Ectodermal cell (in vitro differentiated cells): Measurements from ENCODE around the gene OR7G3.

ENCODE experiments used
- H3K27ac ChIP-seq: 2 replicates; pipeline ENCODE4 v1.7.0; 2013; ENCODE audit warnings: mild to moderate bottlenecking, low read depth, low read length; ENCODE audit not compliant: insufficient read depth, poor library complexity, severe bottlenecking
- H3K27me3 ChIP-seq: 2 replicates; pipeline ENCODE4 v1.7.0; 2013; ENCODE audit warnings: mild to moderate bottlenecking, low read length; ENCODE audit not compliant: insufficient read depth, control insufficient read depth, poor library complexity, severe bottlenecking
- H3K36me3 ChIP-seq: one replicate; pipeline ENCODE4 v1.7.0; 2013; ENCODE audit warnings: low read length; ENCODE audit not compliant: control insufficient read depth, insufficient read depth
- H3K4me1 ChIP-seq: one replicate; pipeline ENCODE4 v1.7.0; 2013; ENCODE audit warnings: low read length; ENCODE audit not compliant: control insufficient read depth, insufficient read depth
- H3K4me3 ChIP-seq: 2 replicates; pipeline ENCODE4 v1.7.0; 2013; ENCODE audit warnings: low read depth, low read length, control low read depth; ENCODE audit not compliant: insufficient read depth
- H3K9me3 ChIP-seq: 2 replicates; pipeline ENCODE4 v1.7.0; 2013; ENCODE audit warnings: mild to moderate bottlenecking, low read length, moderate library complexity; ENCODE audit not compliant: control insufficient read depth
- WGBS, 2 experiments: methylation state at CpG; one replicate each; pipeline ENCODE4 v1.1.7; 2013; ENCODE audit warnings: missing lambda C conversion rate in 2 of 2; 5-methylcytosine and 5-hydroxymethylcytosine counted together

OR7G3 gene

DNA sequence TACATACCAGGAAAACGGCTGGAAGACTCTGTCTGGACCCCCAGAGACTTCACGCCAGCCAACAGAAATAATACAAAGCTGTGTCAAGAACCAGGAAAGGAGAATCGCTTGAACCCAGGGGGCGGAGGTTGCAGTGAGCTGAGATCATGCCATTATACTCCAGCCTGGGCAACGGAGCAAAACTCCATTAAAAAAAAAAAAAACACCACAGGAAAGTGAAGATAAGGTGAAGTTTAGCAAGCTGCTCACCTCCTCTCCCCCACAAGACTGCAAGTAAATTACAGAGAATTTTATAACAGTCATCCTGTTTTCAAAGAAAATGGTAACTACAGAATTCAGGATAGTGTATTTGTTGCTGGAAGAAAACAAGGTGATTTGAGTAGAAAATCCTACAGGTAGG is 10.2 kb downstream of the OR7G3 start:
- Histone ChIP-seq H3K27ac (no peak overlapping the region), H3K9me3 (peaks cover under 1% of the 10 kb centered on the region), H3K27me3 (no peaks in the 10 kb centered on the region), H3K4me1 (no peaks in the 10 kb centered on the region), H3K4me3 (no peak overlapping the region), H3K36me3 (no peaks in the 10 kb centered on the region)
- WGBS, 2 experiments: 67 to 75% methylated on average over 4 to 5 of the region's 5 CpGs

DNA sequence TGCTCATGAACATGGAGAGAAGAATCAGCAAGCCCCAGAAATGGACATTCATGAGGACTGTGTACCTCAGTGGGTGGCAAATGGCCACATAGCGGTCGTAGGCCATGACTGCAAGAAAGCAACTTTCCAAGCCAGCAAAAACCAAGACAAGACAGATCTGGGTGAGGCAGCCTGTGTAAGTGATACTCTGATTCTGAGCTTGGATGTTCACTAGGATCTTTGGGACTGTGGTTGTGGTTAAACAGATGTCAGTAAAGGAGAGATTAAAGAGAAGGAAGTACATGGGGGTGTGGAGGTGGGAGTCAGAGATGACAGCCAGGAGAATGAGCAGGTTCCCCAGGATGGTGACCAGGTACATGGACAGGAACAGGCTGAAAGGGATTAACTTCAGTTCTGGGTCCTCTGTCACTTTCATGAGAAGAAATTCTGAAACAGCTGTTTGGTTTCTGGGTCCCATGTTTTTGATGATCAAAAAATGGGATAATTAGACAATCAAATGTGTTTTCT is 11.4 kb downstream of the OR7G3 start, which contains the start of gene OR7G1:
Gene OR7G1 (minus strand): TSS at position 457 of the 507 bp plus-strand sequence. CDS start 0 bp downstream, at position 457.
- no peaks in the 10 kb centered on the region for H3K4me1 ChIP-seq
- no peaks in the 10 kb centered on the region for H3K27me3 ChIP-seq
- no peak within 1 kb of the TSS for H3K27ac ChIP-seq
- no peaks in the 10 kb centered on the region for H3K36me3 ChIP-seq
- 82 to 84% methylated on average over 2 of the region's 2 CpGs for WGBS, 2 experiments
- peaks cover 2% of the 10 kb centered on the region for H3K9me3 ChIP-seq
- H3K4me3 ChIP-seq: no peak within 1 kb of the TSS

DNA sequence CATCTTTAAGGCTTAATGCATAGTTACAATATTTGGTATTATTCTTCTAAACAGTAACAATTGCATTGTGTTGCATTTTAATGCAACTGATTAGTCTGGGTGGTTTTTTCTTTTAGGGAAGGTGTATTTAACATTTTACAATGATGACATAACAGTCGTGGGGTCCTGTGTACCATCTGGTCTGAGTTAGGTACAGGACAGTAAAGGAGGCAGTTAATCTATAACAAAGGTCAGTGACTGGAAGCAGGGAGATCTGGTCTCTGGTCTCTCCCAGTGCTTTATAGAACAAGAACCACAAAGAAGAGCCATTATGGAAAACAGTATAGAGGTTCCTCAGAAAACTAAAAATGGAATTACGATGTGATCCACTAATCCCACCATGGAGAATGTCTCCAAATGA is 16.8 kb downstream of the OR7G3 start:
- Histone ChIP-seq H3K9me3 (peaks cover 2% of the 10 kb centered on the region), H3K27ac (no peak overlapping the region), H3K4me1 (no peaks in the 10 kb centered on the region), H3K4me3 (no peak overlapping the region), H3K27me3 (no peaks in the 10 kb centered on the region), H3K36me3 (no peaks in the 10 kb centered on the region)
- 62 to 64% methylated on average over 2 of the region's 2 CpGs for WGBS, 2 experiments

DNA sequence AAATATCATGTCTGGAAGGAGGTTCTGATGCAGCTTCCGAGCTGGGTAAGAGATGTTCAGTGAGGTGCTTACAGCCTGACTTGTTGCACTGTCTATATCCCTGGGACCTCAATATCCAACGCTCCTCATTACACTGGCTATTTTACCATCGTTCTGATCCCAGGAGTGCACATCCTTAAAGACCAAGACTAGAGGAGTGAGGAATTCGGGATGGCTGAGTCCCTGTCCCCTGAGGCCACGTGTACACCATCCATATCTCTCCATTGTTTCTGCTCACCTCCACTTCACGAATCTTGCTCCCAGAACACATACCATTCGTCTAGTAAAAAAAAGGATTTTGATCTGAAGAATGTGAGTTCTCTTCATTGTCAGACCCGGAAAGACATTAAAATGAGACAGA is 19.4 kb downstream of the OR7G3 start, which contains the start of gene OR7G2:
Gene OR7G2 (minus strand): TSS at position 101 of the 400 bp plus-strand sequence. CDS start 4,232 bp downstream, outside the sequence.
- H3K4me3 ChIP-seq: no peak within 1 kb of the TSS
- H3K27ac ChIP-seq: no peak within 1 kb of the TSS
- peaks cover 2% of the 10 kb centered on the region for H3K9me3 ChIP-seq
- H3K36me3 ChIP-seq: no peaks in the 10 kb centered on the region
- no peaks in the 10 kb centered on the region for H3K27me3 ChIP-seq
- no peaks in the 10 kb centered on the region for H3K4me1 ChIP-seq
- WGBS, 2 experiments: 65 to 73% methylated on average over 8 of the region's 8 CpGs

DNA sequence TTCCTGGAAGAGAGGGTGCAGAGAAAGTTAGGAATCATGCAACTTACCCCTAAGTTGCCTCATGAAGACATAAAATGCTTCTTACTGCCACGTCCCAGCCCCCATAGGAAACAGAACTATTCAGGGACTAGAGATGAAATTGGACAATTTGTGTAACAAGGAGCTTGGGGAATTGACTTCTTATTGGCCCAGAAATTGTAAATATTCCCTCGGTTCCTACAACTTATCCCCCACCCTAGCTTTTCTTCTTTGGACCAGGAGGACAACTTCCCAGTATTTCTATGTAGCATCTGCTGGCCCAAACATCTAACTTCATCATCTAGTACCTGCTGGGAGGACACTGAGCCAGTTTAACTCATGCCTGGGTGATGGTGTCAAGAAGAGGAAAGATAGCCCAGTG is 40.0 kb downstream of the OR7G3 start, which contains the start of gene OR1M1:
Gene OR1M1 (plus strand): TSS at position 301 of the 400 bp plus-strand sequence. CDS start 6,184 bp downstream, outside the sequence.
- no peak within 1 kb of the TSS for H3K27ac ChIP-seq
- H3K4me1 ChIP-seq: no peaks in the 10 kb centered on the region
- H3K9me3 ChIP-seq: no peaks in the 10 kb centered on the region
- 48 to 89% methylated on average over 1 to 2 of the region's 2 CpGs for WGBS, 2 experiments
- H3K36me3 ChIP-seq: no peaks in the 10 kb centered on the region
- H3K4me3 ChIP-seq: no peak within 1 kb of the TSS
- no peaks in the 10 kb centered on the region for H3K27me3 ChIP-seq

DNA sequence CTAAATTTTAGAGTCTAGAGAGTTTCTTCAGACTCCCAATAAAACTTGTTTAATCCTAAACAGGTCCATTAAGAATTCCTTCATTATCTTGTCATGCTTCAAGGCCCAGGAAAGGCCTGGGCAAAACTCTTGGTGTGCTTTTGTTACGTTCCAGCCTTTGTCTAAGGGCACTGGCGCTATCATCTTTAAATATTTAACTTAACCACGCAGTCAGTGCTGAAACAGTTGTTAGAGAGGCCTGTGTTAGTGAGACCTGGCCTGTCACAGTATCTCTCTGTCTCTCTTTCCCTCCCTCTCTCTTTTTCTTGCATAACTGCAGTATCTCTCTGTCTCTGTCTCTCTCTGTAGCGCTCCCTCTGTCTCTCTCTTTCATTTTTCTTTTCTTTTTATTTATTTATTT is 48.1 kb downstream of the OR7G3 start:
- no peaks in the 10 kb centered on the region for H3K36me3 ChIP-seq
- no peak overlapping the region for H3K4me3 ChIP-seq
- no peak overlapping the region for H3K27ac ChIP-seq
- no peaks in the 10 kb centered on the region for H3K27me3 ChIP-seq
- WGBS, 2 experiments: 74 to 79% methylated on average over 3 to 4 of the region's 4 CpGs
- no peaks in the 10 kb centered on the region for H3K9me3 ChIP-seq
- H3K4me1 ChIP-seq: peaks cover 10% of the 10 kb centered on the region

DNA sequence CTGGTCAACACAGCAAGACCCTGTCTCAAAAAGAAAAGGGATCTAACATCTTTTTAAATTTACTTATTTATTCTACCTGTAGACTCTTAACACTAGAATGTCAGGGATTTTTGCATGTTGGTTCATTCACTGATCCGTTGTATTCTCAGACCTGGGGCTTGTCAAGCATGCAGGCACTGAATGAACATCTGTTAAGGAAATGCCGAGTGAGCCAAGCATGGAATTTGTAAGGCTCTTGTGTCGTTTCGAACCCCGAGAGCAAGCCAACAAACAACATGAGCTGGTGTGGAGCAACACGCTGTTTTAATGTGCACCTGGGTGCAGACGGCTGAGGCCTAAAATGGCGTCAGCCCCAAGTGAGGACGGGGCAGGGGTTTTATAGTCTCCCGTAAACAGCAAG is 49.8 kb downstream of the OR7G3 start:
- 92% methylated on average over 10 of the region's 10 CpGs for WGBS, 2 experiments
- Histone ChIP-seq H3K27me3 (no peaks in the 10 kb centered on the region), H3K9me3 (no peaks in the 10 kb centered on the region), H3K4me3 (no peak overlapping the region), H3K27ac (no peak overlapping the region), H3K4me1 (peaks cover 10% of the 10 kb centered on the region), H3K36me3 (no peaks in the 10 kb centered on the region)
